C4-2B (cell line): ENCODE measurements around the gene CD28.

ENCODE experiments used
- CTCF ChIP-seq: fragments of 450-650 bp; conservative IDR thresholded peaks from 2 replicates; pipeline ENCODE4 v1.5.1; 2017; ENCODE audit warnings: mild to moderate bottlenecking
- ZFX ChIP-seq: fragments of 450-650 bp; IDR thresholded peaks from 2 replicates; pipeline ENCODE4 v1.6.1; 2017

GRCh38 chr2:203692031-203692710 is 14.3 kb upstream of the CD28 start:
- TF ChIP-seq CTCF (no peak), ZFX (no peak)
